ENCODE data around the gene FILIP1L. TPM values are rescaled to one million over a fixed set of nuclear protein-coding genes. Genes with fewer than 3 reads are reported as not detected.

FILIP1L gene
- total and polyA plus RNA-seq, 5 donors = 42.2 to 88.3 (median 56.4) TPM

- H3K9me3 ChIP-seq (ENCODE audit: control insufficient read depth, low read length) = no peaks in the 10 kb centered on the region
- H3K4me1 ChIP-seq (ENCODE audit: control insufficient read depth, insufficient read depth, low read length) = peaks cover 2% of the 10 kb centered on the region
- ATAC-seq (no peak), DNase-seq (no peak)
- intact Hi-C loops (cut with DNase I) = no loop called here
- 93% methylated on average over 3 of the region's 3 CpGs for WGBS
- no peak overlapping the region for H3K27ac ChIP-seq (ENCODE audit: low read length)
- H3K27me3 ChIP-seq (ENCODE audit: control insufficient read depth, insufficient read depth) = no peaks in the 10 kb centered on the region
- no peak overlapping the region for H3K4me3 ChIP-seq (ENCODE audit: low read length)
These were observed 198.3 kb downstream of the FILIP1L start for GRCh38 chr3:99915906-99916432.

- WGBS = 65% methylated on average over 3 of the region's 3 CpGs
- H3K27me3 ChIP-seq (ENCODE audit: control insufficient read depth, insufficient read depth) = no peaks in the 10 kb centered on the region
- H3K27ac ChIP-seq (ENCODE audit: low read length) = no peak overlapping the region
- DNase-seq (no peak), ATAC-seq (no peak)
- intact Hi-C loops (cut with DNase I) = no loop called here
- no peaks in the 10 kb centered on the region for H3K9me3 ChIP-seq (ENCODE audit: control insufficient read depth, low read length)
- H3K4me3 ChIP-seq (ENCODE audit: low read length) = no peak overlapping the region
- no peaks in the 10 kb centered on the region for H3K4me1 ChIP-seq (ENCODE audit: control insufficient read depth, insufficient read depth, low read length)
These were observed 202.9 kb downstream of the FILIP1L start for GRCh38 chr3:99911433-99911832.

- Histone ChIP-seq H3K4me3 (ENCODE audit: low read length) (no peak overlapping the region), H3K9me3 (ENCODE audit: control insufficient read depth, low read length) (no peaks in the 10 kb centered on the region), H3K27me3 (ENCODE audit: control insufficient read depth, insufficient read depth) (no peaks in the 10 kb centered on the region), H3K4me1 (ENCODE audit: control insufficient read depth, insufficient read depth, low read length) (no peaks in the 10 kb centered on the region), H3K27ac (ENCODE audit: low read length) (no peak overlapping the region)
- intact Hi-C loops (cut with DNase I) = no loop called here
- ATAC-seq = no peak
- no peak for DNase-seq
- WGBS = 58% methylated on average over 4 of the region's 4 CpGs
These were observed 203.5 kb downstream of the FILIP1L start for GRCh38 chr3:99910752-99911290.

- ATAC-seq (no peak), DNase-seq (no peak)
- intact Hi-C loops (cut with DNase I) = no loop called here
- WGBS = 79% methylated on average over 3 of the region's 3 CpGs
- H3K4me3 ChIP-seq (ENCODE audit: low read length) = no peak overlapping the region
- H3K27me3 ChIP-seq (ENCODE audit: control insufficient read depth, insufficient read depth) = no peaks in the 10 kb centered on the region
- H3K9me3 ChIP-seq (ENCODE audit: control insufficient read depth, low read length) = no peaks in the 10 kb centered on the region
- no peaks in the 10 kb centered on the region for H3K4me1 ChIP-seq (ENCODE audit: control insufficient read depth, insufficient read depth, low read length)
- H3K27ac ChIP-seq (ENCODE audit: low read length) = no peak overlapping the region
These were observed 204.4 kb downstream of the FILIP1L start for GRCh38 chr3:99909714-99910495.

- 72% methylated on average over 2 of the region's 2 CpGs for WGBS
- no peaks in the 10 kb centered on the region for H3K27me3 ChIP-seq (ENCODE audit: control insufficient read depth, insufficient read depth)
- DNase-seq (no peak), ATAC-seq (no peak)
- intact Hi-C loops (cut with DNase I) = no loop called here
- no peaks in the 10 kb centered on the region for H3K4me1 ChIP-seq (ENCODE audit: control insufficient read depth, insufficient read depth, low read length)
- no peak overlapping the region for H3K27ac ChIP-seq (ENCODE audit: low read length)
- H3K4me3 ChIP-seq (ENCODE audit: low read length) = no peak overlapping the region
- H3K9me3 ChIP-seq (ENCODE audit: control insufficient read depth, low read length) = no peaks in the 10 kb centered on the region
These were observed 206.2 kb downstream of the FILIP1L start for GRCh38 chr3:99907959-99908544.

- Histone ChIP-seq H3K4me1 (ENCODE audit: control insufficient read depth, insufficient read depth, low read length) (no peaks in the 10 kb centered on the region), H3K9me3 (ENCODE audit: control insufficient read depth, low read length) (no peaks in the 10 kb centered on the region), H3K27ac (ENCODE audit: low read length) (no peak overlapping the region), H3K4me3 (ENCODE audit: low read length) (no peak overlapping the region), H3K27me3 (ENCODE audit: control insufficient read depth, insufficient read depth) (no peaks in the 10 kb centered on the region)
- intact Hi-C loops (cut with DNase I) = no loop called here
- DNase-seq = no peak
- no peak for ATAC-seq
These were observed 210.4 kb downstream of the FILIP1L start for GRCh38 chr3:99903869-99904268.

GRCh38 chr3:99902091-99902490, 212.2 kb downstream of the FILIP1L start:
- no peaks in the 10 kb centered on the region for H3K4me1 ChIP-seq (ENCODE audit: control insufficient read depth, insufficient read depth, low read length)
- whole genome bisulfite sequencing = 72% methylated on average over 1 of the region's 1 CpG
- ATAC-seq = no peak
- no peak overlapping the region for H3K27ac ChIP-seq (ENCODE audit: low read length)
- H3K4me3 ChIP-seq (ENCODE audit: low read length) = no peak overlapping the region
- DNase-seq = no peak
- no peaks in the 10 kb centered on the region for H3K27me3 ChIP-seq (ENCODE audit: control insufficient read depth, insufficient read depth)
- H3K9me3 ChIP-seq (ENCODE audit: control insufficient read depth, low read length) = no peaks in the 10 kb centered on the region
- intact Hi-C loops (cut with DNase I) = no loop called here

- ATAC-seq (peak; percentile 57 to 59), DNase-seq (no peak)
- no peaks in the 10 kb centered on the region for H3K4me1 ChIP-seq (ENCODE audit: control insufficient read depth, insufficient read depth, low read length)
- no peak overlapping the region for H3K27ac ChIP-seq (ENCODE audit: low read length)
- H3K27me3 ChIP-seq (ENCODE audit: control insufficient read depth, insufficient read depth) = no peaks in the 10 kb centered on the region
- H3K9me3 ChIP-seq (ENCODE audit: control insufficient read depth, low read length) = no peaks in the 10 kb centered on the region
- WGBS = 27% methylated on average over 6 of the region's 6 CpGs
- H3K4me3 ChIP-seq (ENCODE audit: low read length) = peak overlapping the region; percentile 30
- intact Hi-C loops (cut with DNase I) = no loop called here
These were observed 212.9 kb downstream of the FILIP1L start for GRCh38 chr3:99901200-99901926.

GRCh38 chr3:99900248-99900647, 214.1 kb downstream of the FILIP1L start:
- intact Hi-C loops (cut with DNase I) = no loop called here
- ATAC-seq = no peak
- 100% methylated on average over 1 of the region's 1 CpG for WGBS
- Histone ChIP-seq H3K27ac (ENCODE audit: low read length) (no peak overlapping the region), H3K4me1 (ENCODE audit: control insufficient read depth, insufficient read depth, low read length) (no peaks in the 10 kb centered on the region), H3K27me3 (ENCODE audit: control insufficient read depth, insufficient read depth) (no peaks in the 10 kb centered on the region), H3K4me3 (ENCODE audit: low read length) (no peak overlapping the region), H3K9me3 (ENCODE audit: control insufficient read depth, low read length) (no peaks in the 10 kb centered on the region)
- DNase-seq = no peak

- intact Hi-C loops (cut with DNase I) = no loop called here
- no peak for DNase-seq
- H3K27ac ChIP-seq (ENCODE audit: low read length) = no peak overlapping the region
- no peaks in the 10 kb centered on the region for H3K27me3 ChIP-seq (ENCODE audit: control insufficient read depth, insufficient read depth)
- no peak overlapping the region for H3K4me3 ChIP-seq (ENCODE audit: low read length)
- no peaks in the 10 kb centered on the region for H3K9me3 ChIP-seq (ENCODE audit: control insufficient read depth, low read length)
- WGBS = 96% methylated on average over 3 of the region's 3 CpGs
- ATAC-seq = no peak
- H3K4me1 ChIP-seq (ENCODE audit: control insufficient read depth, insufficient read depth, low read length) = peaks cover 1% of the 10 kb centered on the region
These were observed 214.7 kb downstream of the FILIP1L start for GRCh38 chr3:99899603-99900002.

GRCh38 chr3:99896482-99896881, 217.8 kb downstream of the FILIP1L start:
- Histone ChIP-seq H3K27ac (ENCODE audit: low read length) (no peak overlapping the region), H3K4me3 (ENCODE audit: low read length) (no peak overlapping the region), H3K27me3 (ENCODE audit: control insufficient read depth, insufficient read depth) (no peaks in the 10 kb centered on the region), H3K9me3 (ENCODE audit: control insufficient read depth, low read length) (no peaks in the 10 kb centered on the region), H3K4me1 (ENCODE audit: control insufficient read depth, insufficient read depth, low read length) (peaks cover 1% of the 10 kb centered on the region)
- no peak for DNase-seq
- no peak for ATAC-seq
- intact Hi-C loops (cut with DNase I) = no loop called here
- WGBS = 67% methylated on average over 3 of the region's 3 CpGs
